ENCODE data around the gene SNX15. TPM values are rescaled to one million over a fixed set of nuclear protein-coding genes. Genes with fewer than 3 reads are reported as not detected.

Gene SNX15
- total and polyA plus RNA-seq, 2 experiments from 2014 or later, result 12.9 to 27.3 TPM

- WGBS (ENCODE audit: low lambda C conversion rate, missing lambda C conversion rate), result 71% methylated on average over 3 of the region's 3 CpGs
- no peak overlapping the region for H3K4me3 ChIP-seq
- no peaks in the 10 kb centered on the region for H3K9me3 ChIP-seq (ENCODE audit: low read depth)
- H3K36me3 ChIP-seq (replicated peaks; ENCODE audit: insufficient read depth, low read depth), result no peaks in the 10 kb centered on the region
- no peak overlapping the region for H3K27ac ChIP-seq
- no peaks in the 10 kb centered on the region for H3K79me2 ChIP-seq
- no peak overlapping the region for H3K4me2 ChIP-seq
- DNase-seq (ENCODE audit: low spot score), result no peak
- TF ChIP-seq EZH2phosphoT487 (IDR thresholded peaks at IDR 0.05; ENCODE audit: low read depth, severe bottlenecking, unreplicated experiment) (no peak), CTCF (IDR thresholded peaks at IDR 0.05; ENCODE audit: poor library complexity) (no peak), EZH2 (IDR thresholded peaks at IDR 0.05; ENCODE audit: borderline replicate concordance) (no peak)
- no peaks in the 10 kb centered on the region for H4K20me1 ChIP-seq (ENCODE audit: insufficient read depth, poor library complexity, severe bottlenecking)
- H3K27me3 ChIP-seq, result no peaks in the 10 kb centered on the region
- no peak overlapping the region for H2AFZ ChIP-seq
- H3K9me2 ChIP-seq (replicated peaks; ENCODE audit: insufficient read depth), result no peaks in the 10 kb centered on the region
- H3K4me1 ChIP-seq (ENCODE audit: insufficient read depth), result no peaks in the 10 kb centered on the region
Measured at GRCh38 chr11:65063532-65063931, 36.3 kb downstream of the SNX15 start.

- Histone ChIP-seq H3K27ac (no peak overlapping the region), H3K27me3 (no peaks in the 10 kb centered on the region), H2AFZ (no peak overlapping the region), H3K9me2 (replicated peaks; ENCODE audit: insufficient read depth) (no peaks in the 10 kb centered on the region), H3K36me3 (replicated peaks; ENCODE audit: insufficient read depth, low read depth) (no peaks in the 10 kb centered on the region), H3K4me3 (no peak overlapping the region), H4K20me1 (ENCODE audit: insufficient read depth, poor library complexity, severe bottlenecking) (no peaks in the 10 kb centered on the region), H3K4me1 (ENCODE audit: insufficient read depth) (no peaks in the 10 kb centered on the region), H3K79me2 (no peaks in the 10 kb centered on the region), H3K4me2 (no peak overlapping the region), H3K9me3 (ENCODE audit: low read depth) (no peaks in the 10 kb centered on the region)
- DNase-seq (ENCODE audit: low spot score), result no peak
- WGBS (ENCODE audit: low lambda C conversion rate, missing lambda C conversion rate), result 58% methylated on average over 4 of the region's 4 CpGs
- TF ChIP-seq EZH2 (IDR thresholded peaks at IDR 0.05; ENCODE audit: borderline replicate concordance) (no peak), CTCF (IDR thresholded peaks at IDR 0.05; ENCODE audit: poor library complexity) (no peak), EZH2phosphoT487 (IDR thresholded peaks at IDR 0.05; ENCODE audit: low read depth, severe bottlenecking, unreplicated experiment) (no peak)
Measured at GRCh38 chr11:65064847-65065240, 37.6 kb downstream of the SNX15 start.

- no peaks in the 10 kb centered on the region for H3K36me3 ChIP-seq (replicated peaks; ENCODE audit: insufficient read depth, low read depth)
- no peak overlapping the region for H3K4me2 ChIP-seq
- H2AFZ ChIP-seq, result no peak overlapping the region
- DNase-seq (ENCODE audit: low spot score), result no peak
- 44% methylated on average over 5 of the region's 7 CpGs for WGBS (ENCODE audit: low lambda C conversion rate, missing lambda C conversion rate)
- no peaks in the 10 kb centered on the region for H3K27me3 ChIP-seq
- H3K9me3 ChIP-seq (ENCODE audit: low read depth), result no peaks in the 10 kb centered on the region
- TF ChIP-seq EZH2 (IDR thresholded peaks at IDR 0.05; ENCODE audit: borderline replicate concordance) (no peak), EZH2phosphoT487 (IDR thresholded peaks at IDR 0.05; ENCODE audit: low read depth, severe bottlenecking, unreplicated experiment) (no peak)
- no peak overlapping the region for H3K4me3 ChIP-seq
- H4K20me1 ChIP-seq (ENCODE audit: insufficient read depth, poor library complexity, severe bottlenecking), result no peaks in the 10 kb centered on the region
- H3K79me2 ChIP-seq, result no peaks in the 10 kb centered on the region
- no peaks in the 10 kb centered on the region for H3K4me1 ChIP-seq (ENCODE audit: insufficient read depth)
- no peaks in the 10 kb centered on the region for H3K9me2 ChIP-seq (replicated peaks; ENCODE audit: insufficient read depth)
- no peak overlapping the region for H3K27ac ChIP-seq
Measured at GRCh38 chr11:65065851-65066250, 38.6 kb downstream of the SNX15 start.

GRCh38 chr11:65066315-65066714, 39.1 kb downstream of the SNX15 start:
- H3K4me2 ChIP-seq, result no peak overlapping the region
- no peak overlapping the region for H3K27ac ChIP-seq

More at GRCh38 chr11:65066315-65066714, 39.1 kb downstream of the SNX15 start:
- Histone ChIP-seq H3K9me3 (ENCODE audit: low read depth) (no peaks in the 10 kb centered on the region), H3K79me2 (no peaks in the 10 kb centered on the region), H3K4me3 (no peak overlapping the region), H2AFZ (no peak overlapping the region), H3K36me3 (replicated peaks; ENCODE audit: insufficient read depth, low read depth) (no peaks in the 10 kb centered on the region), H3K27me3 (no peaks in the 10 kb centered on the region), H3K4me1 (ENCODE audit: insufficient read depth) (no peaks in the 10 kb centered on the region), H3K9me2 (replicated peaks; ENCODE audit: insufficient read depth) (no peaks in the 10 kb centered on the region), H4K20me1 (ENCODE audit: insufficient read depth, poor library complexity, severe bottlenecking) (no peaks in the 10 kb centered on the region)
- no peak for TF ChIP-seq EZH2 (IDR thresholded peaks at IDR 0.05; ENCODE audit: borderline replicate concordance)
- no peak for TF ChIP-seq EZH2phosphoT487 (IDR thresholded peaks at IDR 0.05; ENCODE audit: low read depth, severe bottlenecking, unreplicated experiment)
- TF ChIP-seq CTCF (IDR thresholded peaks at IDR 0.05; ENCODE audit: poor library complexity), result no peak
- no peak for DNase-seq (ENCODE audit: low spot score)
- 73% methylated on average over 11 of the region's 11 CpGs for WGBS (ENCODE audit: low lambda C conversion rate, missing lambda C conversion rate)

Measured in hepatocyte (in vitro differentiated cells).